Cardiac muscle cell (in vitro differentiated cells and primary cell): ENCODE measurements around the gene GRAMD4. TPM values are rescaled to one million over a fixed set of nuclear protein-coding genes. Genes with fewer than 3 reads are reported as not detected.

ENCODE experiments used
- DNase-seq, 2 donors: peaks; one replicate each; pipeline versions ENCODE4 v3.0.0 to v3.0.0-alpha.2; 2010 to 2017; ENCODE audit warnings: low read depth in 1 of 2, low spot score in 1 of 2
- H3K27ac ChIP-seq: fragments of 200-600 bp; sonication (generic); 2 replicates; pipeline ENCODE4 v1.5.1; 2016
- H3K27me3 ChIP-seq: fragments of 200-600 bp; sonication (generic); 2 replicates; pipeline ENCODE4 v1.6.0; 2016; ENCODE audit warnings: control low read depth
- H3K36me3 ChIP-seq: fragments of 200-600 bp; sonication (generic); 2 replicates; pipeline ENCODE4 v1.5.1; 2016; ENCODE audit warnings: control low read depth
- H3K4me1 ChIP-seq: fragments of 200-600 bp; sonication (generic); 2 replicates; pipeline ENCODE4 v1.8.1; 2017; ENCODE audit warnings: low read depth, mild to moderate bottlenecking, mixed run types
- H3K4me3 ChIP-seq: fragments of 200-600 bp; sonication (generic); 2 replicates; pipeline ENCODE4 v1.5.1; 2016; ENCODE audit warnings: mild to moderate bottlenecking
- H3K9me3 ChIP-seq: fragments of 200-600 bp; sonication (generic); 2 replicates; pipeline ENCODE4 v1.5.1; 2017; ENCODE audit warnings: low read depth, mild to moderate bottlenecking, control low read depth
- polyA plus RNA-seq: library from polyadenylated mRNA; unstranded; fragments of >200 nt; fragmentation: Nextera tagmentation; extraction: Ambion mirVana; gene quantifications from 2 replicates; pipeline ENCODE4 v1.2.1, GENCODE V29; 2016
- total RNA-seq: library from RNA; depleted of rRNA; stranded (reverse); fragments of >200 nt; gene quantifications from 2 replicates; pipeline ENCODE4 v1.2.3, GENCODE V29; 2016
- TF ChIP-seq, protein P1 (sequence below): IDR thresholded peaks from 2 replicates; pipeline ENCODE4 v1.5.1; 2012; ENCODE audit warnings: low read depth, mild to moderate bottlenecking, low read length

GRAMD4 gene
- total and polyA plus RNA-seq, 2 experiments from 2014 or later, result 49.3 to 51.8 TPM

- Histone ChIP-seq H3K9me3 (no peaks in the 10 kb centered on the region), H3K27me3 (no peaks in the 10 kb centered on the region), H3K36me3 (peaks cover 10% of the 10 kb centered on the region), H3K27ac (no peak overlapping the region), H3K4me1 (peaks cover 20% of the 10 kb centered on the region), H3K4me3 (no peak overlapping the region)
- TF ChIP-seq, protein P1, sequence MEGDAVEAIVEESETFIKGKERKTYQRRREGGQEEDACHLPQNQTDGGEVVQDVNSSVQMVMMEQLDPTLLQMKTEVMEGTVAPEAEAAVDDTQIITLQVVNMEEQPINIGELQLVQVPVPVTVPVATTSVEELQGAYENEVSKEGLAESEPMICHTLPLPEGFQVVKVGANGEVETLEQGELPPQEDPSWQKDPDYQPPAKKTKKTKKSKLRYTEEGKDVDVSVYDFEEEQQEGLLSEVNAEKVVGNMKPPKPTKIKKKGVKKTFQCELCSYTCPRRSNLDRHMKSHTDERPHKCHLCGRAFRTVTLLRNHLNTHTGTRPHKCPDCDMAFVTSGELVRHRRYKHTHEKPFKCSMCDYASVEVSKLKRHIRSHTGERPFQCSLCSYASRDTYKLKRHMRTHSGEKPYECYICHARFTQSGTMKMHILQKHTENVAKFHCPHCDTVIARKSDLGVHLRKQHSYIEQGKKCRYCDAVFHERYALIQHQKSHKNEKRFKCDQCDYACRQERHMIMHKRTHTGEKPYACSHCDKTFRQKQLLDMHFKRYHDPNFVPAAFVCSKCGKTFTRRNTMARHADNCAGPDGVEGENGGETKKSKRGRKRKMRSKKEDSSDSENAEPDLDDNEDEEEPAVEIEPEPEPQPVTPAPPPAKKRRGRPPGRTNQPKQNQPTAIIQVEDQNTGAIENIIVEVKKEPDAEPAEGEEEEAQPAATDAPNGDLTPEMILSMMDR, result no peak
- no peak for DNase-seq
Measured at GRCh38 chr22:46682011-46682731, 62.0 kb downstream of the GRAMD4 start.

DNA sequence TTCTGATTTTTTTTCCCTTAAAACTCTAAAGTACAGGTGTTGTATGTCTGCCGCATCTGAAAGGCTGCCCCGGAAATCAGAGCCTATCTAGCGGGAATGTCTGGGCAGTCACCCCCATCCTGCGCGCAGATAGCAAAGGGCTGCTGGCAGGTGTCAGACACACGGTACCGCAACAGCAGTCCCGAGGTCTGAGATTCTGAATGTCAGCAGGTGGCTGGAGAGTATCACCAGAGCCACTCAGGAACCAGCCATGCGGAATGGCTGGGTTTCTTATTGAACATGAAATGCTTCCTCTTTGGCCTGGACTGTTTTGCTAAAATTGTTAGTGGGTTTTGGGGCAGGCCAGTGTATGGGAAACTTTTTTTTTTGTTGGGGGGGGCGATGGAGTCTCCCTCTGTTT lies 64.5 kb downstream of the GRAMD4 start:
- TF ChIP-seq, protein P1, result no peak
- no peaks in the 10 kb centered on the region for H3K9me3 ChIP-seq
- H3K27ac ChIP-seq, result peak overlapping the region; percentile 79
- no peak overlapping the region for H3K4me3 ChIP-seq
- peaks cover 23% of the 10 kb centered on the region for H3K4me1 ChIP-seq
- DNase-seq, result peak in 1 of 2 donors; percentile 87
- peaks cover 24% of the 10 kb centered on the region for H3K36me3 ChIP-seq
- H3K27me3 ChIP-seq, result no peaks in the 10 kb centered on the region

DNA sequence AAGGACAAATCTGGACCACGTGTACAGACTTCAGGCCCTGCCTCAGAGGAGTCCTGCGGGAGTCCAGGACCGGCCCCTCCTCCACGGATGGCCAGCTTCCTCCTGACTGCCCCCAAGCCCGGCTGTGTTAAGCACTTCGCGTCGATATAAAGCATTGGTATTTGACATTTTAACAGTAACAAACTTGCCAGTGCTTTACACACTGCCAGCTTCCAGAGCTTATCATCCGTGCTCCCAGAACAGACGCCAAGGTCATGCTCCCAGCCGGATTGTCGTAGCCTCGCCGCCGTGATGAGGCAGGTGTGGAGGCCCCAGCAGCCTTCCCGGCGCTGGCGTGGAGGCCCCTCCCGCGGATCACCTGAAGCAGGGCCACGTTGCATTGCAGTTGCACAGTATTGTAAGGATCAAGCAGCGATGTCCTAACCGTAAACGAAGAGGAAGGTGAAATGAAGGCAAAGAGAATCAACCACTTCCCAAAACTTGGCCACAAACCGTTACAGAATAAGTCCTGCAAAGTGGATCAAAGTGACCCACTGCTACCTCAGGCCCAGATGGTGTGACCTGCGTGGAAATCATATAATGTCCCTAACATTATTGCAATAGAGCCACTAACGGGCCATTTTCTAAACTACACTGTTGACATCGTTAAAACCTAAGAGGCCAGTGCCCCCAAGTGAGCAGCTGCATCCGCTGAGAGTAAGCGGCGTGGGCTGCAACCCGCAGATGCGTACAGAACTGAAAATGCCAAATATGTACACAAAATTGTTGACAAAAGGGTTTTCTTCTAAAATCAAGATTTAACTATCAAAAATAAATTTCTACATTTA lies 66.2 kb downstream of the GRAMD4 start:
- peaks cover 40% of the 10 kb centered on the region for H3K36me3 ChIP-seq
- no peaks in the 10 kb centered on the region for H3K9me3 ChIP-seq
- peaks cover 23% of the 10 kb centered on the region for H3K4me1 ChIP-seq
- H3K27me3 ChIP-seq, result no peaks in the 10 kb centered on the region
- TF ChIP-seq, protein P1, result no peak
- no peak overlapping the region for H3K4me3 ChIP-seq
- H3K27ac ChIP-seq, result peak overlapping the region; percentile 79
- no peak for DNase-seq

- H3K4me3 ChIP-seq, result no peak overlapping the region
- H3K4me1 ChIP-seq, result peaks cover 23% of the 10 kb centered on the region
- DNase-seq, result no peak
- peak overlapping the region; percentile 79 for H3K27ac ChIP-seq
- no peaks in the 10 kb centered on the region for H3K27me3 ChIP-seq
- TF ChIP-seq, protein P1, result no peak
- peaks cover 44% of the 10 kb centered on the region for H3K36me3 ChIP-seq
- no peaks in the 10 kb centered on the region for H3K9me3 ChIP-seq
Measured at GRCh38 chr22:46687048-46687444, 66.9 kb downstream of the GRAMD4 start.

GRCh38 chr22:46687460-46687859 lies 67.3 kb downstream of the GRAMD4 start:
- Histone ChIP-seq H3K27me3 (no peaks in the 10 kb centered on the region), H3K9me3 (no peaks in the 10 kb centered on the region), H3K27ac (peak overlapping the region; percentile 79), H3K36me3 (peaks cover 44% of the 10 kb centered on the region), H3K4me1 (peaks cover 23% of the 10 kb centered on the region), H3K4me3 (no peak overlapping the region)
- DNase-seq, result no peak
- TF ChIP-seq, protein P1, result no peak
